ENCODE results near the gene SIRT3.

DNA sequence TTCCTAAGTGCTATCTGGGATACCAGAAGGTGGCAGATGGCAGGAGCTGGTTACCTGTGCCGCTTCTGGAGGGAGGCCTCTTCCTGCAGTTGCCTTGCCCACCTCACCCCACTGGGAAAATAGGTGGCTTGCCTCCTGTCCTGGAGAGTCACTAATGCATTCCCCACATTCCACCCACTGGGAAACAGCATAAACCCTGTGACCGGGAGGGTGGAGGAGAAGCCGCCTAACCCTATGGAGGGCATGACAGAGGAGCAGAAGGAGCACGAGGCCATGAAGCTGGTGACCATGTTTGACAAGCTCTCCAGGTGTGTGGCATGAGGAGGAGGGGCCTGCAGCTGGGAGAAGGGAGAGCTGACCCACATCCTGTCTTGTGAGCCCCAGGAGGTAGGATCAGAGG lies 23.0 kb downstream of the SIRT3 start:
- TF ChIP-seq, protein P1, sequence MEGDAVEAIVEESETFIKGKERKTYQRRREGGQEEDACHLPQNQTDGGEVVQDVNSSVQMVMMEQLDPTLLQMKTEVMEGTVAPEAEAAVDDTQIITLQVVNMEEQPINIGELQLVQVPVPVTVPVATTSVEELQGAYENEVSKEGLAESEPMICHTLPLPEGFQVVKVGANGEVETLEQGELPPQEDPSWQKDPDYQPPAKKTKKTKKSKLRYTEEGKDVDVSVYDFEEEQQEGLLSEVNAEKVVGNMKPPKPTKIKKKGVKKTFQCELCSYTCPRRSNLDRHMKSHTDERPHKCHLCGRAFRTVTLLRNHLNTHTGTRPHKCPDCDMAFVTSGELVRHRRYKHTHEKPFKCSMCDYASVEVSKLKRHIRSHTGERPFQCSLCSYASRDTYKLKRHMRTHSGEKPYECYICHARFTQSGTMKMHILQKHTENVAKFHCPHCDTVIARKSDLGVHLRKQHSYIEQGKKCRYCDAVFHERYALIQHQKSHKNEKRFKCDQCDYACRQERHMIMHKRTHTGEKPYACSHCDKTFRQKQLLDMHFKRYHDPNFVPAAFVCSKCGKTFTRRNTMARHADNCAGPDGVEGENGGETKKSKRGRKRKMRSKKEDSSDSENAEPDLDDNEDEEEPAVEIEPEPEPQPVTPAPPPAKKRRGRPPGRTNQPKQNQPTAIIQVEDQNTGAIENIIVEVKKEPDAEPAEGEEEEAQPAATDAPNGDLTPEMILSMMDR (conservative IDR thresholded peaks at IDR 0.05 in 1 of 2, IDR thresholded peaks at IDR 0.05 in 1 of 2; ENCODE audit: low read depth in 1 of 2, low read length in 2 of 2), result no peak
- no peak for TF ChIP-seq EZH2 (IDR thresholded peaks at IDR 0.05; ENCODE audit: low read length, missing control alignments)
